Activated CD8-positive, alpha-beta memory T cell treated with anti-CD3 and anti-CD28 coated beads for 48 hours (primary cell): ENCODE results near the gene BTBD3.

Source experiments
- DNase-seq, 3 experiments: peaks; one replicate each; pipeline ENCODE4 v3.0.0-alpha.2; 2020; ENCODE audit warnings: low read depth in 2 of 3, low spot score in 2 of 3

The BTBD3 gene

GRCh38 chr20:11917663-11918062 is at the start of gene BTBD3:
Gene BTBD3, plus strand, starts transcription at chr20:11917893. Its CDS starts 383 bp downstream, at chr20:11918276.
- DNase-seq = no peak

GRCh38 chr20:11869641-11870040 is 48.1 kb upstream of the BTBD3 start:
- no peak for DNase-seq

GRCh38 chr20:11870411-11870810 is 47.3 kb upstream of the BTBD3 start:
- no peak for DNase-seq

- DNase-seq = no peak
Observed at GRCh38 chr20:11876555-11876954, 41.1 kb upstream of the BTBD3 start.

- no peak for DNase-seq
Observed at GRCh38 chr20:11880680-11881079, 37.0 kb upstream of the BTBD3 start.

GRCh38 chr20:11881449-11881848 is 36.2 kb upstream of the BTBD3 start:
- no peak for DNase-seq

- no peak for DNase-seq
Observed at GRCh38 chr20:11882651-11883050, 35.0 kb upstream of the BTBD3 start.

- no peak for DNase-seq
Observed at GRCh38 chr20:11888648-11889047, 29.0 kb upstream of the BTBD3 start.

- DNase-seq = peak; percentile 2 to 25 (median 12)
Observed at GRCh38 chr20:11890331-11891076, 27.2 kb upstream of the BTBD3 start.

GRCh38 chr20:11891077-11891775 is 26.5 kb upstream of the BTBD3 start:
- no peak for DNase-seq

GRCh38 chr20:11891776-11892545 is 25.7 kb upstream of the BTBD3 start:
- DNase-seq = no peak

GRCh38 chr20:11894062-11894461 is 23.6 kb upstream of the BTBD3 start:
- DNase-seq = no peak

- no peak for DNase-seq
Observed at GRCh38 chr20:11895861-11896387, 21.8 kb upstream of the BTBD3 start.

GRCh38 chr20:11901127-11901526 is 16.6 kb upstream of the BTBD3 start:
- no peak for DNase-seq

GRCh38 chr20:11902285-11902697 is 15.4 kb upstream of the BTBD3 start:
- DNase-seq = no peak

GRCh38 chr20:11905460-11906179 is 12.1 kb upstream of the BTBD3 start:
- DNase-seq = no peak

- DNase-seq = no peak
Observed at GRCh38 chr20:11906626-11907480, 10.8 kb upstream of the BTBD3 start.

GRCh38 chr20:11907621-11908020 is 10.1 kb upstream of the BTBD3 start:
- no peak for DNase-seq

GRCh38 chr20:11912013-11912658 is 5.6 kb upstream of the BTBD3 start:
- no peak for DNase-seq
